Psoas muscle (tissue), 8 donors: Measurements from ENCODE around the gene BBLN. TPM values are rescaled to one million over a fixed set of nuclear protein-coding genes. Genes with fewer than 3 reads are reported as not detected.
A peak's percentile ranks its signal among the peaks of the same experiment; 100 is the strongest.

Source experiments
- ATAC-seq, 4 donors: fragments of 200-7000 bp; cut with Tn5 transposase; one replicate each; pipeline ENCODE4 v1.9.1; 2020; ENCODE audit warnings: moderate library complexity in 3 of 4, mild to moderate bottlenecking in 2 of 4
- DNase-seq, 2 donors: peaks; one replicate each; pipeline ENCODE4 v3.0.0-alpha.2; 2020
- H3K27ac ChIP-seq: fragments of 200-600 bp; one replicate; pipeline ENCODE4 v1.8.0; 2022
- H3K27me3 ChIP-seq, 3 donors: fragments of 200-600 bp in 1 of 3; one replicate each; pipeline versions ENCODE4 v1.6.1 to v1.8.0; 2013 to 2022; ENCODE audit warnings: low read length in 2 of 3, mild to moderate bottlenecking in 2 of 3, moderate library complexity in 1 of 3; ENCODE audit not compliant: insufficient read depth in 3 of 3
- H3K36me3 ChIP-seq, 2 donors: fragments of 200-600 bp in 1 of 2; one replicate each; pipeline versions ENCODE4 v1.6.1 to v1.8.0; 2013 to 2022; ENCODE audit warnings: low read depth in 1 of 2, mild to moderate bottlenecking in 1 of 2, moderate library complexity in 1 of 2; ENCODE audit not compliant: insufficient read depth in 1 of 2
- H3K4me1 ChIP-seq: fragments of 200-600 bp; one replicate; pipeline ENCODE4 v1.8.0; 2022
- H3K4me3 ChIP-seq: fragments of 200-600 bp; one replicate; pipeline ENCODE4 v1.8.0; 2022; ENCODE audit warnings: mild to moderate bottlenecking
- H3K9me3 ChIP-seq: fragments of 200-600 bp; one replicate; pipeline ENCODE4 v1.8.0; 2022
- WGBS, 3 donors: extraction: QIAGEN DNeasy Blood & Tissue Kit; methylation state at CpG; one replicate each; pipeline versions ENCODE4 v1.1.6 to v1.1.7; 2013; 5-methylcytosine and 5-hydroxymethylcytosine counted together
- intact Hi-C, 2 donors: fragments of 100-400 bp; cut with DNase I; formaldehyde crosslinking; loops; one replicate each; pipeline versions ENCODE4 v1.11.0 to v1.14.2; 2022
- polyA plus RNA-seq, 3 donors: library from polyadenylated mRNA; stranded (reverse); fragments of 200-250 nt; gene quantifications; one replicate each; pipeline ENCODE4 v1.2.3, GENCODE V29; 2013
- total RNA-seq, 4 donors: library from RNA; stranded (reverse); fragmentation: NEBNext Ultra II Directional in 2 of 4; extraction: Animal tissue kit (Norgen Biotek cat#: 25700) in 2 of 4; gene quantifications; one replicate each; pipeline versions ENCODE4 v1.2.1 to v1.2.4, GENCODE V29; 2021 to 2023
- TF ChIP-seq, protein P1 (sequence below): fragments of 200-600 bp; IDR thresholded peaks from one replicate; pipeline ENCODE4 v1.8.0; 2022; ENCODE audit warnings: antibody characterized with exemption
- donor health status: healthy with polysubstance abuse.
- donor health status: DM: no; HTN: no; CAD: no; lungs with moderate emphysema.
- donor health status: Bipolar disorder and iron deficiency.
- donor health status: healthy.
- donor health status: DM: yes; HTN: yes; CAD: no.
- donor health status: DM: no; HTN: no; CAD: no.
- donor health status: DM: no; HTN: no; CAD: no.
- donor health status: DM: yes; HTN: yes; CAD: no.

Gene BBLN
- total and polyA plus RNA-seq, 7 donors = 14.0 to 36.2 (median 21.3) TPM

DNA sequence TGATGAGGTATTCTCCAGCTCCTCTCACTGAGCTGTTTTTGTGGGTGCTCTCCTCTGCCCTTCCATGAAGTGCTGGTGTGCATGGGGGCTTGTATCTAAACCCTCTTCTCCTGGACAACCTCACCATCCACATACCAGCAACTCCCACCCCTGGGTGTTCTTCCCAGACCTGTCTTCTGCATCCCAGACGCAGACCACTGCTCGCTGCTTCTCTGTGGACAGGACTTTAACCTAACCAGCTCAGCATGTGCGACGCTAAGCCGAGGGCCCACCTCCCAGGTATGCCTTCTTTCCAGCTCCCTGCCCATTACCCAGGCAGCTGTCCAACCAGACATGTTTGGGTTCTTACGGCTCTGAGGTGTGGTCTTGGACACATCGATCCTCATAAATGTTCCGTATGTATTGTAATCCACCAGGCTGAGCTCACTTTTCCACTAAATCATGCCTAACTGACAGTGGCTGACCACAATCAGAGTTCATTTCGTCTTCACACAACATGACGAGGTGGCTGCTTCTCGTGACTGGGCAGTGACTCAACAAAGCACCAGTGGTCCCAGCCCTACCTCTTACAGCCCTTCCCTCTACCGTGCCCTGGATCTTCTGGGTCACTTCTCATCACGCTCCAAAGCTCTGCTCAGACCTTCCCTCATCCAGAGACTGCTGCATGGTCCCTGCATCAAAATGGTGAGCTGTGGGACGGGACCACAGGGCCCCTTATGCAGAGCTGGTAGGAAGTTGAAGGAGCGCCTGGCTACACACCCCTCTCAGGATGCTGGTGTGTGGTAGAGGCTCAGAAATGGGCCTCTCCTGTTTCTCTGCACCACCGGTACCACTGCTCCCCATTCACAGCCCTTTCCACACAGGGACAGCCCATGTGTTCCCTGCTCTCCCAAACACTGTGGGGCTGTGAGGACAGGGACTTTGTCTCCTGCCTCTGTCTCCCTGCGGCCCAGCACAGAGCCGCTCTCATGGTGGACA lies 23.0 kb upstream of the BBLN start:
- peak; percentile 3 to 24 for DNase-seq
- no peak for ATAC-seq
- no peaks in the 10 kb centered on the region for H3K36me3 ChIP-seq
- H3K27ac ChIP-seq = no peak overlapping the region
- intact Hi-C loops = no loop called here
- no peaks in the 10 kb centered on the region for H3K4me1 ChIP-seq
- no peaks in the 10 kb centered on the region for H3K27me3 ChIP-seq
- TF ChIP-seq, protein P1, sequence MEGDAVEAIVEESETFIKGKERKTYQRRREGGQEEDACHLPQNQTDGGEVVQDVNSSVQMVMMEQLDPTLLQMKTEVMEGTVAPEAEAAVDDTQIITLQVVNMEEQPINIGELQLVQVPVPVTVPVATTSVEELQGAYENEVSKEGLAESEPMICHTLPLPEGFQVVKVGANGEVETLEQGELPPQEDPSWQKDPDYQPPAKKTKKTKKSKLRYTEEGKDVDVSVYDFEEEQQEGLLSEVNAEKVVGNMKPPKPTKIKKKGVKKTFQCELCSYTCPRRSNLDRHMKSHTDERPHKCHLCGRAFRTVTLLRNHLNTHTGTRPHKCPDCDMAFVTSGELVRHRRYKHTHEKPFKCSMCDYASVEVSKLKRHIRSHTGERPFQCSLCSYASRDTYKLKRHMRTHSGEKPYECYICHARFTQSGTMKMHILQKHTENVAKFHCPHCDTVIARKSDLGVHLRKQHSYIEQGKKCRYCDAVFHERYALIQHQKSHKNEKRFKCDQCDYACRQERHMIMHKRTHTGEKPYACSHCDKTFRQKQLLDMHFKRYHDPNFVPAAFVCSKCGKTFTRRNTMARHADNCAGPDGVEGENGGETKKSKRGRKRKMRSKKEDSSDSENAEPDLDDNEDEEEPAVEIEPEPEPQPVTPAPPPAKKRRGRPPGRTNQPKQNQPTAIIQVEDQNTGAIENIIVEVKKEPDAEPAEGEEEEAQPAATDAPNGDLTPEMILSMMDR = no peak
- no peak overlapping the region for H3K4me3 ChIP-seq
- 87 to 92% (median 92%) methylated on average over 18 of the region's 18 CpGs for WGBS, 3 donors
- no peaks in the 10 kb centered on the region for H3K9me3 ChIP-seq

DNA sequence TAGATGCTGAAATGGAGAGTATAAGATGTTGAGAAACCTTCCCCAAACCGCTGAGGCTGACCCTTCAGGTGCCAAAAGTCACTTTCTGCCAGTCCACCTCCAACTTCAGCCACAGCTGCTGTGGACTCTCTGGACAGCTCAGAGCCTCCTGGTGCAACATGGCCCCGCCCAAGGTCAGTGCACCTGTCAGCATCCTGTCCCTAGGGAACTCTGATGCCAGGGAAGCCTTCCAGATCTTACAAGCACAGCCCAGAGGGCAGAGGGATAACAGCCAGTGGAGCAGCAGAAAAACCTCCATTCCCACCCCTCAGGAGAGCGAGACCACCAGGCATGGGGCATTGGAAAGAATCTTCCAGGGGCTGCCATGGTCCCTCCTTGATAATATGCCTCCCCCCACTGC lies 22.1 kb upstream of the BBLN start:
- H3K4me3 ChIP-seq = no peak overlapping the region
- ATAC-seq (peak in 1 of 4 donors; percentile 32), DNase-seq (peak; percentile 1 to 9)
- WGBS, 3 donors = 52 to 70% (median 69%) methylated on average over 3 of the region's 3 CpGs
- intact Hi-C loops = no loop called here
- H3K4me1 ChIP-seq = no peaks in the 10 kb centered on the region
- H3K9me3 ChIP-seq = no peaks in the 10 kb centered on the region
- TF ChIP-seq, protein P1 = no peak
- no peaks in the 10 kb centered on the region for H3K27me3 ChIP-seq
- no peaks in the 10 kb centered on the region for H3K36me3 ChIP-seq
- no peak overlapping the region for H3K27ac ChIP-seq

DNA sequence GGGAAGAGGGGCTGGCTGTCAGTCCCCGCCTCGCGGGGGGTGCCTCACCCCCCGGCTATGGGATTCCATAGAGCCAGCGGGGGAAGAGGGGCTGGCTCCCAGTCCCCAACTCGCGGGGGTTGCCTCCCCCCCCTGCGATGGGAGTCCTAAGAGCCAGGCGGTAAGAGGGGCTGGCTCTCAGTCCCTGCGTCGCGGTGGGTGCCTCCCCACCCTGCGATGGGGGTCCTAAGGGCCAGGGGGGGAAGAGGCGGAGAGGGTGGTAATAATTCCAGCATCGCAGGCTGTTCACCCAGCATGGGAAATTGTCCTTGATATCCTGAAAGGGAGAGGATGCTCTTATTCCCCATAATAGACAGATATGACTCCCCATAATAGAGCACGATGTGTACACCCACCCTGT lies 20.4 kb upstream of the BBLN start:
- no peak for ATAC-seq
- intact Hi-C loops = no loop called here
- TF ChIP-seq, protein P1 = no peak
- DNase-seq = peak in 1 of 2 donors; percentile 8
- H3K27me3 ChIP-seq = no peaks in the 10 kb centered on the region
- no peak overlapping the region for H3K4me3 ChIP-seq
- H3K9me3 ChIP-seq = no peaks in the 10 kb centered on the region
- H3K4me1 ChIP-seq = no peaks in the 10 kb centered on the region
- no peaks in the 10 kb centered on the region for H3K36me3 ChIP-seq
- H3K27ac ChIP-seq = no peak overlapping the region
- 44 to 77% (median 74%) methylated on average over 3 to 8 of the region's 16 CpGs for WGBS, 3 donors

DNA sequence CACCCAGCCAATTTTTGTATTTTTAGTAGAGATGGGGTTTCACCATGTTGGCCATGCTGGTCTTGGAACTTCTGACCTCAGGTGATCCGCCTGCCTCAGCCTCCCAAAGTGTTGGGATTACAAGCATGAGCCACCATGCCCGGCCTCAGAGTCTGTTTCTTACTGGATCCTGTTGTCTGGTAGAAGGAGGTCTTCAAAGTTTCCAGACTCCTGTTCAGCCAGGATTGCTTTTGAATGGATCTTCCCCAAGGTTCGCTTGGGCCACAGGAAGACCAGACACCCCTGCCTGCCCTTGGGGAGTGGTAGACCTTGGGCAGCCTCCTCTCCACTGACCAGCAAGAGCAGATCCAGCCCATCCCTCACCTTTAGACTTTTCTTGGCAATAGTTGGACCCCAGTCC lies 18.5 kb upstream of the BBLN start:
- H3K4me1 ChIP-seq = no peaks in the 10 kb centered on the region
- WGBS, 3 donors = 94 to 95% (median 95%) methylated on average over 3 of the region's 3 CpGs
- no peaks in the 10 kb centered on the region for H3K27me3 ChIP-seq
- no peaks in the 10 kb centered on the region for H3K36me3 ChIP-seq
- TF ChIP-seq, protein P1 = no peak
- intact Hi-C loops = no loop called here
- no peaks in the 10 kb centered on the region for H3K9me3 ChIP-seq
- DNase-seq = peak in 1 of 2 donors; percentile 8
- no peak overlapping the region for H3K27ac ChIP-seq
- H3K4me3 ChIP-seq = no peak overlapping the region
- ATAC-seq = peak in 1 of 4 donors; percentile 8
